Measurements from ENCODE around the gene ADGRL3. TPM values are rescaled to one million over a fixed set of nuclear protein-coding genes. Genes with fewer than 3 reads are reported as not detected.
"Not testable (repeated sequence)": the region's sequence is repeated elsewhere in the genome, so short reads cannot be mapped to it uniquely, and the experiment has no call there.

Gene ADGRL3
- total RNA-seq, 1 donor from 2014 or later = not detected

DNA sequence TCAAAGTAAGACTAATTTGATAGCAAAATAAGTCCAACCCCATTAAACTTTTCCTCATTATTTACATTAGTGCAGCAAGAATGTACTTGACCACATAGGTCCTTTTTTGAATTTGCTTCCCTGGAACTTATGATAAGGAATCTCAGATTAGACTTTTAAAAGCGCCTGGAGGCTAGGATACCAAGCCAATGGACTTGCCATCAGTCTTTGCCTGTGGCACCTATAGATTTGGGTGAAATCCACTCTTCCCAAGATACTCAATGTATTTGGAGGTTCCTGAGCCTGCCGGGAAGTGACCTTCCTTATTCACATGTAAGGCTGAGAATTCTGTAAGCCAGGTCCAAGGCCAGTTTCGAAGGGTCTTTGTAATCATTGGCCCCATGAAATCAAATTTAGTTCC lies 553.6 kb downstream of the ADGRL3 start:
- POLR2A ChIA-PET = no interaction called here
- peaks cover 7% of the 10 kb centered on the region for H3K9me3 Mint-ChIP-seq

DNA sequence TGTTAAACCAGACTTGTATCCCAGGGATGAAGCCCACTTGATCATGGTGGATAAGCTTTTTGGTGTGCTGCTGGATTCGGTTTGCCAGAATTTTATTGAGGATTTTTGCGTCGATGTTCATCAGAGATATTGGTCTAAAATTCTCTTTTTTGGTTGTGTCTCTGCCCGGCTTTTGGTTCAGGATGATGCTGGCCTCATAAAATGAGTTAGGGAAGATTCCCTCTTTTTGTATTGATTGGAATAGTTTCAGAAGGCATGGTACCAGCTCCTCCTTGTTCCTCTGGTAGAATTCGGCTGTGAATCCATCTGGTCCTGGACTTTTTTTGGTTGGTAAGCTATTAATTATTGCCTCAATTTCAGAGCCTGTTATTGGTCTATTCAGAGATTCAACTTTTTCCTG lies 556.8 kb downstream of the ADGRL3 start:
- CTCF ChIA-PET; POLR2A ChIA-PET; H3K27ac Mint-ChIP-seq; H3K4me3 Mint-ChIP-seq; H3K36me3 Mint-ChIP-seq (ENCODE audit: low read depth); H3K27me3 Mint-ChIP-seq; DNase-seq; intact Hi-C loops (cut with micrococcal nuclease); H3K4me1 Mint-ChIP-seq; ATAC-seq (ENCODE audit: low read depth): not testable (repeated sequence)
- H3K9me3 Mint-ChIP-seq = peaks cover 12% of the 10 kb centered on the region

More for the DNA sequence above, 553.6 kb downstream of the ADGRL3 start:
- intact Hi-C loops (cut with micrococcal nuclease) = no loop called here
- H3K4me3 Mint-ChIP-seq = no peak overlapping the region
- H3K27ac Mint-ChIP-seq = no peak overlapping the region
- no peak for DNase-seq
- CTCF ChIA-PET = no interaction called here
- H3K36me3 Mint-ChIP-seq (ENCODE audit: low read depth) = no peaks in the 10 kb centered on the region
- TF ChIP-seq CTCF (IDR thresholded peaks at IDR 0.05) = no peak
- ATAC-seq (ENCODE audit: low read depth) = no peak
- H3K4me1 Mint-ChIP-seq = no peaks in the 10 kb centered on the region
- no peaks in the 10 kb centered on the region for H3K27me3 Mint-ChIP-seq

DNA sequence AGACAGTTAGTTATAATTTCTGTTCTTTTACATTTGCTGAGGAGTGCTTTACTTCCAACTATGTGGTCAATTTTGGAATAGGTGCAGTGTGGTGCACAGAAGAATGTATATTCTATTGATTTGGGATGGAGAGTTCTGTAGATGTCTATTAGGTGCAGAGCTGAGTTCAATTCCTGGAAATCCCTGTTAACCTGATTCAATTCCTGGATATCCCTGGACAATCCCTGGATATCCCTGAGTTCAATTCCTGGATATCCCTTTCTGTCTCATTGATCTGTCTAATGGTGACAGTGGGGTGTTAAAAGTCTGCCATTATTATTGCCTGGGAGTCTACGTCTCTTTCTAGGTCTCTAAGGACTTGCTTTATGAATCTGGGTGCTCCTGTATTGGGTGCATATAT lies 557.9 kb downstream of the ADGRL3 start:
- intact Hi-C loops (cut with micrococcal nuclease); H3K27ac Mint-ChIP-seq: not testable (repeated sequence)

GRCh38 chr4:61758596-61758995 lies 558.5 kb downstream of the ADGRL3 start:
- H3K4me1 Mint-ChIP-seq; intact Hi-C loops (cut with micrococcal nuclease); H3K4me3 Mint-ChIP-seq; POLR2A ChIA-PET; H3K36me3 Mint-ChIP-seq (ENCODE audit: low read depth); H3K27me3 Mint-ChIP-seq; H3K27ac Mint-ChIP-seq; DNase-seq; CTCF ChIA-PET; ATAC-seq (ENCODE audit: low read depth): not testable (repeated sequence)
- H3K9me3 Mint-ChIP-seq = peaks cover 12% of the 10 kb centered on the region

More for the DNA sequence above, 557.9 kb downstream of the ADGRL3 start:
- ATAC-seq (ENCODE audit: low read depth); H3K4me3 Mint-ChIP-seq; CTCF ChIA-PET; H3K36me3 Mint-ChIP-seq (ENCODE audit: low read depth); POLR2A ChIA-PET; H3K4me1 Mint-ChIP-seq; DNase-seq; H3K27me3 Mint-ChIP-seq: not testable (repeated sequence)
- H3K9me3 Mint-ChIP-seq = peaks cover 12% of the 10 kb centered on the region

DNA sequence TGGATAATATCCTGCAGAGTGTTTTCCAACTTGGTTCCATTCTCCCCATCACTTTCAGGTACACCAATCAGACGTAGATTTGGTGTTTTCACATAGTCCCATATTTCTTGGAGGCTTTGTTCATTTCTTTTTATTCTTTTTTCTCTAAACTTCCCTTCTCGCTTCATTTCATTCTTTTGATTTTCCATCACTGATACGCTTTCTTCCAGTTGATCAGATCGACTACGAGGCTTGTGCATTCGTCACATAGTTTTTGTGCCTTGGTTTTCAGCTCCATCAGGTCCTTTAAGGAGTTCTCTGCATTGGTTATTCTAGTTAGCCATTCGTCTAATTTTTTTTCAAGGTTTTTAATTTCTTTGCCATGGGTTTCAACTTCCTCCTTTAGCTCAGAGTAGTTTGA lies 559.1 kb downstream of the ADGRL3 start:
- H3K27ac Mint-ChIP-seq; POLR2A ChIA-PET; CTCF ChIA-PET; intact Hi-C loops (cut with micrococcal nuclease); H3K36me3 Mint-ChIP-seq (ENCODE audit: low read depth); ATAC-seq (ENCODE audit: low read depth); H3K4me1 Mint-ChIP-seq; DNase-seq; H3K27me3 Mint-ChIP-seq; H3K4me3 Mint-ChIP-seq: not testable (repeated sequence)
- H3K9me3 Mint-ChIP-seq = peaks cover 12% of the 10 kb centered on the region

GRCh38 chr4:61759885-61760284 lies 559.8 kb downstream of the ADGRL3 start:
- POLR2A ChIA-PET; H3K27ac Mint-ChIP-seq; intact Hi-C loops (cut with micrococcal nuclease); ATAC-seq (ENCODE audit: low read depth); CTCF ChIA-PET; H3K36me3 Mint-ChIP-seq (ENCODE audit: low read depth); H3K27me3 Mint-ChIP-seq; H3K4me3 Mint-ChIP-seq; H3K4me1 Mint-ChIP-seq; DNase-seq: not testable (repeated sequence)
- H3K9me3 Mint-ChIP-seq = peaks cover 12% of the 10 kb centered on the region

GRCh38 chr4:61760820-61761219 lies 560.7 kb downstream of the ADGRL3 start:
- H3K4me1 Mint-ChIP-seq = no peaks in the 10 kb centered on the region
- H3K27ac Mint-ChIP-seq = no peak overlapping the region
- H3K4me3 Mint-ChIP-seq = no peak overlapping the region
- peaks cover 12% of the 10 kb centered on the region for H3K9me3 Mint-ChIP-seq
- POLR2A ChIA-PET = no interaction called here
- no peaks in the 10 kb centered on the region for H3K27me3 Mint-ChIP-seq
- no peak for DNase-seq
- no peak for ATAC-seq (ENCODE audit: low read depth)
- intact Hi-C loops (cut with micrococcal nuclease) = no loop called here
- CTCF ChIA-PET = no interaction called here
- no peak for TF ChIP-seq CTCF (IDR thresholded peaks at IDR 0.05)
- H3K36me3 Mint-ChIP-seq (ENCODE audit: low read depth) = no peaks in the 10 kb centered on the region
